ENCODE measurements around the gene HACD3. TPM values are rescaled to one million over a fixed set of nuclear protein-coding genes. Genes with fewer than 3 reads are reported as not detected.
A peak's percentile ranks its signal among the peaks of the same experiment; 100 is the strongest.

The HACD3 gene
- total and polyA plus RNA-seq, 2 of the 4 experiments (the other 2 are of a cell fraction): 60.9 to 131 TPM

- no peak overlapping the region for H4K8ac ChIP-seq (ENCODE audit: low read depth in 2 of 2, low read length in 2 of 2)
- H3K9me1 ChIP-seq (ENCODE audit: insufficient read depth, low read length): peaks cover 13% of the 10 kb centered on the region
- dilution Hi-C loops (cut with HindIII; ENCODE audit: low sequenced_read_pairs, unreplicated experiment): no loop called here
- no peaks in the 10 kb centered on the region for H3K36me3 ChIP-seq (ENCODE audit: control insufficient read depth, insufficient read depth, low read length)
- no peak for ATAC-seq (ENCODE audit: low read depth)
- 0 out of 2 replicates have a peak overlapping the region, but pooled peaks have one; percentile 1 for H2AK5ac ChIP-seq (ENCODE audit: low read depth, low read length)
- H3K27ac ChIP-seq (ENCODE audit: insufficient read depth, low read length): no peak overlapping the region
- no peaks in the 10 kb centered on the region for H3K27me3 ChIP-seq (ENCODE audit: control insufficient read depth, insufficient read depth, low read length)
- H3K14ac ChIP-seq (replicated peaks; ENCODE audit: low read depth, low read length): no peak overlapping the region
- in situ Hi-C loops (cut with MboI; ENCODE audit: low sequenced_read_pairs): loop anchor here (25.0 kb wide), 1 partner anchor 674 kb away; the partner anchor contains the start of gene DIS3L
- H4K91ac ChIP-seq (ENCODE audit: insufficient read depth, low read depth, low read length): no peak overlapping the region
- no peaks in the 10 kb centered on the region for H3K9me3 ChIP-seq (ENCODE audit: control insufficient read depth, insufficient read depth, low read length)
- H3K79me1 ChIP-seq (ENCODE audit: low read depth in 1 of 2, low read length in 2 of 2): peaks cover 12 to 32% of the 10 kb centered on the region in 2 experiments; a peak in 3 of 4 replicates
- peak overlapping the region; percentile 25 for H2AK9ac ChIP-seq (replicated peaks; ENCODE audit: low read depth, low read length, poor library complexity)
- no peak overlapping the region for H3K4me2 ChIP-seq (ENCODE audit: low read depth, low read length)
- H2BK20ac ChIP-seq (ENCODE audit: low read depth, low read length): 0 out of 2 replicates have a peak overlapping the region, but pooled peaks have one; percentile 4
- H3K56ac ChIP-seq (ENCODE audit: extremely low read depth, insufficient read depth, low read length): no peak overlapping the region
- no TSS peak for BruUV-seq (replicated peaks)
- H3K18ac ChIP-seq (ENCODE audit: low read depth, low read length): no peak overlapping the region
- no peak overlapping the region for H3K4me3 ChIP-seq (ENCODE audit: insufficient read depth, low read depth, low read length)
- H3K9ac ChIP-seq (ENCODE audit: low read depth, low read length): no peak overlapping the region
- H3K4me1 ChIP-seq (ENCODE audit: control insufficient read depth, insufficient read depth, low read length): peaks cover 4% of the 10 kb centered on the region
- TF ChIP-seq POLR2A (IDR thresholded peaks at IDR 0.05; ENCODE audit: low read depth, low read length) (no peak), RFX5 (IDR thresholded peaks at IDR 0.05; ENCODE audit: low read depth, low read length) (no peak), CTCF (conservative IDR thresholded peaks at IDR 0.05; ENCODE audit: low read depth, low read length) (no peak), BHLHE40 (IDR thresholded peaks at IDR 0.05; ENCODE audit: low read depth, low read length) (no peak), RAD21 (IDR thresholded peaks at IDR 0.05; ENCODE audit: low read length) (no peak), ELK1 (IDR thresholded peaks at IDR 0.05; ENCODE audit: borderline replicate concordance, low read depth, low read length) (no peak), MXI1 (IDR thresholded peaks at IDR 0.05; ENCODE audit: borderline replicate concordance, low read depth, low read length) (no peak)
- no peak overlapping the region for H2BK15ac ChIP-seq (ENCODE audit: low read depth, low read length)
- H2AFZ ChIP-seq (replicated peaks; ENCODE audit: low read length, poor library complexity): no peak overlapping the region
- H2BK120ac ChIP-seq (ENCODE audit: low read depth, low read length): no peak overlapping the region
- no peak overlapping the region for H4K5ac ChIP-seq (ENCODE audit: low read depth, low read length)
- H2BK5ac ChIP-seq (ENCODE audit: low read depth, low read length, poor library complexity, severe bottlenecking): no peak overlapping the region
- WGBS, 2 experiments (ENCODE audit: extremely low coverage in 2 of 2, insufficient read length in 1 of 2): 92% methylated on average over 2 of the region's 6 CpGs; no CpG with 5 or more reads in 1 of the 2 experiments
- no peak for DNase-seq
- intact Hi-C loops (cut with micrococcal nuclease): no loop called here
- H4K20me1 ChIP-seq (ENCODE audit: insufficient read depth, low read length): no peaks in the 10 kb centered on the region
- H3K23ac ChIP-seq (ENCODE audit: low read depth, low read length): peak overlapping the region; percentile 71; the same call in 1 of the 2 replicates
- POLR2A ChIA-PET (ENCODE audit: unreplicated experiment): no interaction called here
- CTCF ChIA-PET: no interaction called here
- no peak overlapping the region for H3K4ac ChIP-seq (ENCODE audit: low read depth, low read length)
These were observed 82.9 kb downstream of the HACD3 start for GRCh38 chr15:65612949-65613744.

Measured in IMR-90 (cell line).